Stimulated activated CD4-positive, alpha-beta T cell treated with anti-CD3 and anti-CD28 coated beads, Interleukin-12 subunit alpha, Interleukin-12 subunit beta, amount 100 ng/mL, for 4 hours (primary cell): Measurements from ENCODE around the gene TRMT2A.

Experiments used
- DNase-seq: peaks from one replicate; pipeline ENCODE4 v3.0.0-alpha.2; 2020

The TRMT2A gene

GRCh38 chr22:20062043-20062765, 54.8 kb downstream of the TRMT2A start:
- no peak for DNase-seq
